H1 (cell line): ENCODE data around the gene ZNF597. TPM values are rescaled to one million over a fixed set of nuclear protein-coding genes. Genes with fewer than 3 reads are reported as not detected.

Experiments
- CTCF ChIA-PET: fragments of 300-600 bp; sonication (Branson Sonifier 250); formaldehyde crosslinking; loops from one replicate; lab custom pipeline; 2021; ENCODE audit not compliant: partially characterized antibody; lab: Charles Lee
- POLR2A ChIA-PET: fragments of 300-600 bp; sonication (Branson Sonifier 250); formaldehyde crosslinking; loops from one replicate; lab custom pipeline; 2021; ENCODE audit warnings: inconsistent platforms; ENCODE audit not compliant: partially characterized antibody; lab: Charles Lee
- DNase-seq, 2 experiments: peaks; one replicate each; pipeline versions ENCODE4 v3.0.0 to v3.0.0-alpha.2; 2010 to 2022; ENCODE audit warnings: low spot score in 2 of 2, low read depth in 1 of 2, mixed read lengths in 1 of 2
- FAIRE-seq: peaks from 2 replicates; lab custom pipeline; 2011; peaks lifted over from hg19 to GRCh38; lab: Jason Lieb, UNC
- H2AFZ ChIP-seq: 2 replicates; pipeline ENCODE4 v1.8.1; 2012; ENCODE audit warnings: low read length, inconsistent platforms
- H2AK5ac ChIP-seq: 2 replicates; pipeline ENCODE4 v1.6.1; 2013; ENCODE audit warnings: low read depth, low read length
- H2BK120ac ChIP-seq: replicated peaks from 2 replicates; pipeline ENCODE3; 2013; ENCODE audit warnings: low read depth, low read length, inconsistent platforms
- H2BK12ac ChIP-seq: 2 replicates; pipeline ENCODE4 v1.6.1; 2013; ENCODE audit warnings: low read depth, low read length
- H2BK15ac ChIP-seq: 2 replicates; pipeline ENCODE4 v1.6.1; 2013; ENCODE audit warnings: low read length
- H2BK20ac ChIP-seq: 2 replicates; pipeline ENCODE4 v1.6.1; 2013; ENCODE audit warnings: low read length
- H2BK5ac ChIP-seq: 2 replicates; pipeline ENCODE4 v1.6.1; 2013; ENCODE audit warnings: low read depth, low read length
- H3K14ac ChIP-seq: 2 replicates; pipeline ENCODE4 v1.6.1; 2013; ENCODE audit warnings: inconsistent platforms; ENCODE audit not compliant: insufficient read length
- H3K18ac ChIP-seq: 2 replicates; pipeline ENCODE4 v1.6.1; 2013; ENCODE audit warnings: low read length; ENCODE audit errors: extremely low read depth
- H3K23ac ChIP-seq: 2 replicates; pipeline ENCODE4 v1.6.1; 2013; ENCODE audit warnings: inconsistent platforms; ENCODE audit not compliant: insufficient read length
- H3K23me2 ChIP-seq: 2 replicates; pipeline ENCODE4 v1.6.1; 2013; ENCODE audit warnings: low read depth, low read length
- H3K27ac ChIP-seq: 2 replicates; pipeline ENCODE4 v1.6.1; 2011; ENCODE audit warnings: low read depth, low read length, inconsistent platforms
- H3K27me3 ChIP-seq, 4 experiments: replicated peaks in 1 of 4; 1 replicate in 1 of 4; 2 replicates in 3 of 4; pipeline versions ENCODE4 v1.6.1 to v1.8.1; 2011 to 2013; ENCODE audit warnings: low read length in 3 of 4, mild to moderate bottlenecking in 3 of 4, inconsistent platforms in 2 of 4, mixed read lengths in 2 of 4, moderate library complexity in 1 of 4; ENCODE audit not compliant: control insufficient read depth in 3 of 4, insufficient read depth in 3 of 4; ENCODE audit errors: extremely low read depth in 1 of 4
- H3K36me3 ChIP-seq, 4 experiments: 2 replicates each; pipeline versions ENCODE4 v1.6.1 to v1.8.1; 2011 to 2013; ENCODE audit warnings: mild to moderate bottlenecking in 4 of 4, low read length in 3 of 4, moderate library complexity in 2 of 4, control low read depth in 1 of 4, inconsistent platforms in 1 of 4; ENCODE audit not compliant: insufficient read depth in 4 of 4, control insufficient read depth in 2 of 4
- H3K4ac ChIP-seq: replicated peaks from 2 replicates; pipeline ENCODE3; 2013; ENCODE audit warnings: low read length, low read depth, mixed read lengths, inconsistent platforms; ENCODE audit not compliant: insufficient read length
- H3K4me1 ChIP-seq, 4 experiments: replicated peaks in 1 of 4; 1 replicate in 1 of 4; 2 replicates in 3 of 4; pipeline versions ENCODE4 v1.6.1 to v1.8.1; 2011 to 2013; ENCODE audit warnings: low read length in 3 of 4, inconsistent platforms in 2 of 4, mixed read lengths in 1 of 4; ENCODE audit not compliant: insufficient read depth in 4 of 4, control insufficient read depth in 3 of 4
- H3K4me2 ChIP-seq, 2 experiments: 2 replicates each; pipeline versions ENCODE4 v1.6.1 to v1.8.1; 2011 to 2013; ENCODE audit warnings: low read depth in 2 of 2, low read length in 2 of 2, control low read depth in 1 of 2, inconsistent platforms in 1 of 2, mild to moderate bottlenecking in 1 of 2; ENCODE audit not compliant: insufficient read depth in 1 of 2
- H3K4me3 ChIP-seq, 4 experiments: fragments of 200-600, 300-600 bp in 1 of 4; sonication (generic), shearing (Covaris generic), sonication (Bioruptor Twin) in 1 of 4; 2 replicates each; pipeline versions ENCODE4 v1.5.1 to v1.8.1; 2011 to 2016; ENCODE audit warnings: low read length in 4 of 4, low read depth in 3 of 4, control low read depth in 2 of 4, inconsistent platforms in 2 of 4, mild to moderate bottlenecking in 2 of 4, mixed read lengths in 1 of 4, moderate library complexity in 1 of 4; ENCODE audit not compliant: insufficient read depth in 2 of 4; ENCODE audit errors: extremely low read depth in 1 of 4
- H3K56ac ChIP-seq: replicated peaks from 2 replicates; pipeline ENCODE3; 2013; ENCODE audit warnings: low read depth, mild to moderate bottlenecking, mixed read lengths, low read length, inconsistent platforms; ENCODE audit not compliant: insufficient read length
- H3K79me1 ChIP-seq: 2 replicates; pipeline ENCODE4 v1.6.1; 2013; ENCODE audit warnings: low read depth, low read length, control low read depth
- H3K79me2 ChIP-seq, 2 experiments: 2 replicates each; pipeline versions ENCODE4 v1.6.1 to v1.8.1; 2012 to 2013; ENCODE audit warnings: low read length in 2 of 2, mild to moderate bottlenecking in 2 of 2, inconsistent platforms in 1 of 2; ENCODE audit not compliant: insufficient read depth in 2 of 2, control insufficient read depth in 1 of 2
- H3K9ac ChIP-seq, 4 experiments: replicated peaks in 1 of 4; 1 replicate in 1 of 4; 2 replicates in 3 of 4; pipeline versions ENCODE4 v1.6.1 to v1.8.1; 2011 to 2013; ENCODE audit warnings: low read depth in 3 of 4, low read length in 3 of 4, control low read depth in 2 of 4, mild to moderate bottlenecking in 2 of 4, moderate library complexity in 2 of 4, inconsistent platforms in 1 of 4; ENCODE audit errors: extremely low read depth in 1 of 4
- H3K9me3 ChIP-seq, 2 experiments: 2 replicates each; pipeline versions ENCODE4 v1.6.1 to v1.8.1; 2012 to 2013; ENCODE audit warnings: mild to moderate bottlenecking in 2 of 2, moderate library complexity in 2 of 2, control low read depth in 1 of 2, inconsistent platforms in 1 of 2, low read depth in 1 of 2, low read length in 1 of 2, mixed read lengths in 1 of 2; ENCODE audit not compliant: insufficient read depth in 2 of 2
- H4K20me1 ChIP-seq, 2 experiments: replicated peaks in 1 of 2; 2 replicates each; pipeline versions ENCODE3 to v1.8.1; 2011 to 2013; ENCODE audit warnings: inconsistent platforms in 2 of 2, low read length in 2 of 2, mild to moderate bottlenecking in 1 of 2; ENCODE audit not compliant: insufficient read depth in 2 of 2, control insufficient read depth in 1 of 2
- H4K5ac ChIP-seq: 2 replicates; pipeline ENCODE4 v1.6.1; 2013; ENCODE audit warnings: low read length, low read depth, mixed read lengths, inconsistent platforms; ENCODE audit not compliant: insufficient read length
- H4K8ac ChIP-seq: 2 replicates; pipeline ENCODE4 v1.8.0; 2013; ENCODE audit warnings: mild to moderate bottlenecking, moderate library complexity, low read length, inconsistent platforms; ENCODE audit not compliant: insufficient read depth; ENCODE audit errors: extremely low read depth
- H4K91ac ChIP-seq: replicated peaks from 2 replicates; pipeline ENCODE3; 2013; ENCODE audit warnings: low read length, mixed read lengths, inconsistent platforms; ENCODE audit not compliant: insufficient read length
- CEBPB ChIP-seq: IDR thresholded peaks from 2 replicates; pipeline ENCODE4 v1.6.1; 2012; ENCODE audit warnings: low read depth, low read length
- CHD2 ChIP-seq: IDR thresholded peaks from 2 replicates; pipeline ENCODE4 v1.6.1; 2012; ENCODE audit warnings: low read length, improper control_type of control experiment
- FOSL1 ChIP-seq: IDR thresholded peaks from 2 replicates; pipeline ENCODE4 v1.6.1; 2011; ENCODE audit warnings: mild to moderate bottlenecking, low read depth, low read length, moderate library complexity; ENCODE audit not compliant: insufficient read depth
- HDAC2 ChIP-seq, 2 experiments: fragments of 300-600 bp in 1 of 2; sonication (generic) in 1 of 2; IDR thresholded peaks; 2 replicates each; pipeline ENCODE4 v1.6.1; 2011 to 2012; ENCODE audit warnings: low read depth in 2 of 2, low read length in 2 of 2, mild to moderate bottlenecking in 2 of 2, moderate library complexity in 2 of 2, borderline replicate concordance in 1 of 2, inconsistent platforms in 1 of 2
- POLR2AphosphoS5 ChIP-seq: IDR thresholded peaks from 2 replicates; pipeline ENCODE4 v1.6.1; 2011; ENCODE audit warnings: low read depth, low read length
- RFX5 ChIP-seq: IDR thresholded peaks from 2 replicates; pipeline ENCODE4 v1.6.1; 2011; ENCODE audit warnings: low read depth, low read length, improper control_type of control experiment, borderline replicate concordance
- WGBS, 2 experiments: shearing (Covaris generic) in 1 of 2; methylation state at CpG; one replicate each; pipeline versions ENCODE4 v1.1.6 to v1.1.7; 2013 to 2015; ENCODE audit warnings: low lambda C conversion rate in 2 of 2, mixed read lengths in 2 of 2, inconsistent platforms in 1 of 2, low coverage in 1 of 2, missing lambda C conversion rate in 1 of 2; ENCODE audit not compliant: insufficient replicate concordance in 2 of 2, insufficient coverage in 1 of 2, insufficient read length in 1 of 2; ENCODE audit errors: extremely low coverage in 1 of 2, missing lambda C conversion rate in 1 of 2; 5-methylcytosine and 5-hydroxymethylcytosine counted together
- polyA plus RNA-seq, 7 experiments: library from polyadenylated mRNA; depleted of rRNA in 3 of 7; stranded (reverse) in 5 of 7; unstranded in 2 of 7; fragments of >200 nt in 5 of 7; fragments of 200-250 nt in 2 of 7; gene quantifications; 1 replicate in 5 of 7; 2 replicates in 1 of 7; 4 replicates in 1 of 7; pipeline versions ENCODE4 v1.2.1 to v1.2.3, GENCODE V29; 2011 to 2013; ENCODE audit warnings: missing spikeins in 2 of 7, mixed read lengths in 2 of 7
- total RNA-seq: library from RNA; stranded (reverse); fragmentation: NEBNext Ultra II Directional; extraction: Animal tissue kit (Norgen Biotek cat#: 25700); gene quantifications from 2 replicates; pipeline ENCODE4 v1.2.1, GENCODE V29; 2021

ZNF597 gene
- total and polyA plus RNA-seq, 2 of the 8 experiments (the other 6 are each of a cell fraction or from before 2014, with no cell fraction given): 0.68 to 2.6 TPM

- TF ChIP-seq HDAC2 (IDR thresholded peaks at IDR 0.05; ENCODE audit: borderline replicate concordance in 1 of 2, low read depth in 2 of 2, low read length in 2 of 2) (no peak), RFX5 (no peak), CEBPB (no peak), CHD2 (no peak), FOSL1 (no peak), POLR2AphosphoS5 (no peak)
Observed at GRCh38 chr16:3479654-3480216, 36.4 kb upstream of the ZNF597 start.

More at GRCh38 chr16:3479654-3480216, 36.4 kb upstream of the ZNF597 start:
- Histone ChIP-seq H3K27ac (no peak overlapping the region), H3K79me1 (peaks cover 3% of the 10 kb centered on the region; the same call in 1 of the 2 replicates), H4K91ac (no peak overlapping the region), H2BK120ac (no peak overlapping the region), H3K9me3 (no peaks in the 10 kb centered on the region), H4K8ac (no peak overlapping the region), H4K20me1 (peaks cover 6 to 14% of the 10 kb centered on the region in 2 experiments), H3K18ac (no peak overlapping the region), H3K14ac (no peak overlapping the region), H3K4me3 (no peak overlapping the region), H3K36me3 (peaks cover 2 to 23% (median 14%) of the 10 kb centered on the region in 4 experiments; a peak in 4 of 8 replicates), H2BK15ac (no peak overlapping the region), H3K4me1 (peaks cover 0 to 9% (median 2%) of the 10 kb centered on the region in 4 experiments; a peak in 3 of 7 replicates), H3K4me2 (no peak overlapping the region), H2AFZ (no peak overlapping the region), H3K23me2 (no peaks in the 10 kb centered on the region), H3K56ac (no peak overlapping the region), H2BK5ac (no peak overlapping the region), H3K27me3 (no peaks in the 10 kb centered on the region), H4K5ac (no peak overlapping the region), H3K9ac (no peak overlapping the region), H3K23ac (no peak overlapping the region), H2BK12ac (no peak overlapping the region), H3K4ac (no peak overlapping the region), H2BK20ac (no peak overlapping the region), H3K79me2 (peaks cover 0 to 21% of the 10 kb centered on the region in 2 experiments; a peak in 2 of 4 replicates), H2AK5ac (no peak overlapping the region)
- CTCF ChIA-PET: interaction anchor here (2.0 kb wide), 1 partner anchor 11 kb away, joined by 4 read pairs; no protein-coding TSS in a partner anchor
- FAIRE-seq (no peak), DNase-seq (no peak)
- POLR2A ChIA-PET: interaction anchor here (0.5 kb wide), 1 partner anchor 9 kb away, joined by 3 read pairs; no protein-coding TSS in a partner anchor
- 92% methylated on average over 12 of the region's 12 CpGs; no CpG with 5 or more reads in 1 of the 2 experiments for WGBS, 2 experiments
